Measurements from ENCODE around the gene CERS1. TPM values are rescaled to one million over a fixed set of nuclear protein-coding genes. Genes with fewer than 3 reads are reported as not detected.
A peak's percentile ranks its signal among the peaks of the same experiment; 100 is the strongest.

Gene CERS1
- total and polyA plus RNA-seq, 10 of the 15 experiments (the other 5 are each of a cell fraction or from before 2014, with no cell fraction given) = 0.19 TPM; not detected in 9

DNA sequence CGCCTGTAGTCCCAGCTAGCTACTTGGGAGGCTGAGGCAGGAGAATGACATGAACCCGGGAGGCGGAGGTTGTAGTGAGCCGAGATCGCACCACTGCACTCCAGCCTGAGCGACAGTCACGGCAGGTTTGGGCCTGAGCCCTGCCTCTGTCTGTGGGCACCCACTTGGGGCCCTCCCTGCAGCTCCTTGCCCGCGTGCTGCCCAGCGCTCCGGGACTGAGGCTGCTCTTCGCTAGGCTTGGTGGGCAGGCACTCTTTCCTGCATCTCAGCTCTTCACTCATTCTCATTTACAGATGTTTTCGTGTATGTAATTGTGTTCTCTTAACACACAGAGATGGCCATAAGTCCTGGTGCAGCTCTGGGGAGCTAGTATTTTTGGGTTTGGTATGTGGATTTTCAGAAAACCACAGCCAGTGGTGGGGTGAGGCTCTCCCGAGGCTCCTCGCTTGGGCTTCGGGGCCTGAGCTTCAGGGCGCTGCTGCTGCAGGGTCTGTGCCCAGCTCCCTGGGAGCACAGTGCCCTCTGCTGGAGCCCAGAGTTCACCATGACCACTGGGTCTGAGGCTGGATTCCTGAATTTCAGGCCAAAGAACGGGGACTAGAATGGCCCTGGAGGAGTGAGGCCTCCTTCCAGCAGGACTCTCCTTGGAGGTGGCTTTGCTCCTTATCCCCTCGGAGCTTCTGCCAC lies 49.0 kb downstream of the CERS1 start (continued):
- peak; percentile 76 for TF ChIP-seq SMC3 (IDR thresholded peaks at IDR 0.05; ENCODE audit: borderline replicate concordance, low read length)

DNA sequence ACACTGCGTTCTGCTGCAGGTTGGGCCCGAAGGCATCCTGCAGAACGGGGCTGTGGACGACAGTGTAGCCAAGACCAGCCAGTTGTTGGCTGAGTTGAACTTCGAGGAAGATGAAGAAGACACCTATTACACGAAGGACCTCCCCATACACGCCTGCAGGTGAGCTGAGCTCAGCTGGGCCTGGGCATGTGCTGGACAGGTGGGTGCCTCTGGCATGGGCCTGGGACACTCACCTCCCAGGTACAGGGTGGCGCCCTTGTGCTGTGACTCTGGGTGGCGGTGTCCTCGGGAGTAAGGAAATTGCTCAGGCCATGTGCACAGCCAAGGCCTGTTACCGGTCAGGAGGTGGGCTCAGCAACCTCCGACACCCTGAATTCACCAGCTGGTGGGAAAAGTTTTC lies 50.0 kb downstream of the CERS1 start:
- Histone ChIP-seq H3K27ac (ENCODE audit: control insufficient read depth, insufficient read depth) (no peak overlapping the region), H3K4me3 (no peak overlapping the region), H2AFZ (ENCODE audit: control insufficient read depth, low read depth, low read length) (no peak overlapping the region), H3K36me3 (ENCODE audit: control insufficient read depth in 2 of 2, insufficient read depth in 2 of 2, low read length in 1 of 2) (peaks cover 3 to 32% of the 10 kb centered on the region in 2 experiments; a peak in 3 of 4 replicates), H3K9ac (ENCODE audit: control insufficient read depth, insufficient read depth, low read length) (no peak overlapping the region), H4K20me1 (ENCODE audit: control insufficient read depth, insufficient read depth) (peaks cover 33% of the 10 kb centered on the region), H3K27me3 (replicated peaks in 1 of 2; ENCODE audit: control insufficient read depth in 2 of 2, insufficient read depth in 2 of 2, low read length in 1 of 2) (no peaks in the 10 kb centered on the region), H3K4me2 (ENCODE audit: control insufficient read depth, insufficient read depth) (no peak overlapping the region), H3K9me3 (replicated peaks; ENCODE audit: control insufficient read depth, insufficient read depth, low read length) (no peaks in the 10 kb centered on the region), H3K4me1 (ENCODE audit: control insufficient read depth, insufficient read depth, low read length) (peaks cover 56% of the 10 kb centered on the region), H3K79me2 (ENCODE audit: control insufficient read depth, insufficient read depth, low read length) (peaks cover 76% of the 10 kb centered on the region)
- ChIA-PET SMC1A (ENCODE audit: uncharacterized antibody, unreplicated experiment) (interaction anchor here (1.1 to 4.5 kb wide), 3 partner anchors 10 to 169 kb away, joined by 3 to 24 read pairs (median 6); partner anchors contain the start of gene UPF1), CTCF (interaction anchor here (0.6 to 7.4 kb wide), 7 partner anchors 10 to 258 kb away, joined by 3 to 109 read pairs (median 4); partner anchors contain the start of gene UPF1), POLR2A (interaction anchor here (0.9 kb wide), 1 partner anchor 13 kb away, joined by 3 read pairs; no protein-coding TSS in a partner anchor), RAD21 (ENCODE audit: unreplicated experiment) (no interaction called here)
- FAIRE-seq (no peak), DNase-seq (ENCODE audit: low read depth, low spot score) (no peak), ATAC-seq (no peak)
- no TSS peak for BruUV-seq (replicated peaks)
- in situ Hi-C loops (cut with MboI) = no loop called here
- WGBS (ENCODE audit: insufficient coverage, insufficient replicate concordance, low lambda C conversion rate, missing lambda C conversion rate) = 93% methylated on average over 12 of the region's 12 CpGs
- intact Hi-C loops (cut with micrococcal nuclease; ENCODE audit: unreplicated experiment) = loop anchor here (5.0 to 10.0 kb wide), 4 partner anchors 74 to 391 kb away; partner anchors contain the start of genes CRTC1 and REX1BD
- TF ChIP-seq, protein P1, sequence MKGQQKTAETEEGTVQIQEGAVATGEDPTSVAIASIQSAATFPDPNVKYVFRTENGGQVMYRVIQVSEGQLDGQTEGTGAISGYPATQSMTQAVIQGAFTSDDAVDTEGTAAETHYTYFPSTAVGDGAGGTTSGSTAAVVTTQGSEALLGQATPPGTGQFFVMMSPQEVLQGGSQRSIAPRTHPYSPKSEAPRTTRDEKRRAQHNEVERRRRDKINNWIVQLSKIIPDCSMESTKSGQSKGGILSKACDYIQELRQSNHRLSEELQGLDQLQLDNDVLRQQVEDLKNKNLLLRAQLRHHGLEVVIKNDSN (IDR thresholded peaks at IDR 0.05; ENCODE audit: borderline replicate concordance, extremely low read length, insufficient read depth, low read depth, low read length) = no peak
- no peak for TF ChIP-seq SMAD1 (IDR thresholded peaks at IDR 0.05; ENCODE audit: low read depth, partially characterized antibody)
- TF ChIP-seq, protein P2, sequence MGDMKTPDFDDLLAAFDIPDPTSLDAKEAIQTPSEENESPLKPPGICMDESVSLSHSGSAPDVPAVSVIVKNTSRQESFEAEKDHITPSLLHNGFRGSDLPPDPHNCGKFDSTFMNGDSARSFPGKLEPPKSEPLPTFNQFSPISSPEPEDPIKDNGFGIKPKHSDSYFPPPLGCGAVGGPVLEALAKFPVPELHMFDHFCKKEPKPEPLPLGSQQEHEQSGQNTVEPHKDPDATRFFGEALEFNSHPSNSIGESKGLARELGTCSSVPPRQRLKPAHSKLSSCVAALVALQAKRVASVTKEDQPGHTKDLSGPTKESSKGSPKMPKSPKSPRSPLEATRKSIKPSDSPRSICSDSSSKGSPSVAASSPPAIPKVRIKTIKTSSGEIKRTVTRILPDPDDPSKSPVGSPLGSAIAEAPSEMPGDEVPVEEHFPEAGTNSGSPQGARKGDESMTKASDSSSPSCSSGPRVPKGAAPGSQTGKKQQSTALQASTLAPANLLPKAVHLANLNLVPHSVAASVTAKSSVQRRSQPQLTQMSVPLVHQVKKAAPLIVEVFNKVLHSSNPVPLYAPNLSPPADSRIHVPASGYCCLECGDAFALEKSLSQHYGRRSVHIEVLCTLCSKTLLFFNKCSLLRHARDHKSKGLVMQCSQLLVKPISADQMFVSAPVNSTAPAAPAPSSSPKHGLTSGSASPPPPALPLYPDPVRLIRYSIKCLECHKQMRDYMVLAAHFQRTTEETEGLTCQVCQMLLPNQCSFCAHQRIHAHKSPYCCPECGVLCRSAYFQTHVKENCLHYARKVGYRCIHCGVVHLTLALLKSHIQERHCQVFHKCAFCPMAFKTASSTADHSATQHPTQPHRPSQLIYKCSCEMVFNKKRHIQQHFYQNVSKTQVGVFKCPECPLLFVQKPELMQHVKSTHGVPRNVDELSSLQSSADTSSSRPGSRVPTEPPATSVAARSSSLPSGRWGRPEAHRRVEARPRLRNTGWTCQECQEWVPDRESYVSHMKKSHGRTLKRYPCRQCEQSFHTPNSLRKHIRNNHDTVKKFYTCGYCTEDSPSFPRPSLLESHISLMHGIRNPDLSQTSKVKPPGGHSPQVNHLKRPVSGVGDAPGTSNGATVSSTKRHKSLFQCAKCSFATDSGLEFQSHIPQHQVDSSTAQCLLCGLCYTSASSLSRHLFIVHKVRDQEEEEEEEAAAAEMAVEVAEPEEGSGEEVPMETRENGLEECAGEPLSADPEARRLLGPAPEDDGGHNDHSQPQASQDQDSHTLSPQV (IDR thresholded peaks at IDR 0.05) = no peak
- TF ChIP-seq, protein P3, sequence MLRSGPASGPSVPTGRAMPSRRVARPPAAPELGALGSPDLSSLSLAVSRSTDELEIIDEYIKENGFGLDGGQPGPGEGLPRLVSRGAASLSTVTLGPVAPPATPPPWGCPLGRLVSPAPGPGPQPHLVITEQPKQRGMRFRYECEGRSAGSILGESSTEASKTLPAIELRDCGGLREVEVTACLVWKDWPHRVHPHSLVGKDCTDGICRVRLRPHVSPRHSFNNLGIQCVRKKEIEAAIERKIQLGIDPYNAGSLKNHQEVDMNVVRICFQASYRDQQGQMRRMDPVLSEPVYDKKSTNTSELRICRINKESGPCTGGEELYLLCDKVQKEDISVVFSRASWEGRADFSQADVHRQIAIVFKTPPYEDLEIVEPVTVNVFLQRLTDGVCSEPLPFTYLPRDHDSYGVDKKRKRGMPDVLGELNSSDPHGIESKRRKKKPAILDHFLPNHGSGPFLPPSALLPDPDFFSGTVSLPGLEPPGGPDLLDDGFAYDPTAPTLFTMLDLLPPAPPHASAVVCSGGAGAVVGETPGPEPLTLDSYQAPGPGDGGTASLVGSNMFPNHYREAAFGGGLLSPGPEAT (IDR thresholded peaks at IDR 0.05; ENCODE audit: low read depth) = no peak
- no peak for TF ChIP-seq NFYA (IDR thresholded peaks at IDR 0.05; ENCODE audit: borderline replicate concordance, low read depth, low read length)
- no peak for TF ChIP-seq NFIC (IDR thresholded peaks at IDR 0.05; ENCODE audit: low read depth, low read length)
- TF ChIP-seq ZNF217 (IDR thresholded peaks at IDR 0.05) = no peak
- no peak for TF ChIP-seq ZBED1 (IDR thresholded peaks at IDR 0.05; ENCODE audit: borderline replicate concordance)
- TF ChIP-seq LARP7 (IDR thresholded peaks at IDR 0.05) = no peak
- no peak for TF ChIP-seq STAT3 (IDR thresholded peaks at IDR 0.05; ENCODE audit: low read depth, low read length)
